Panc1 (cell line): ENCODE measurements around the gene WBP2NL.

Source experiments
- POLR2AphosphoS5 ChIP-seq: IDR thresholded peaks from 2 replicates; pipeline ENCODE4 v1.6.1; 2012; ENCODE audit warnings: mild to moderate bottlenecking, low read depth, low read length, moderate library complexity
- TF ChIP-seq, protein P1 (sequence below): fragments of 450-650 bp; IDR thresholded peaks from 2 replicates; pipeline ENCODE4 v1.5.1; 2017; ENCODE audit warnings: mild to moderate bottlenecking
- TF ChIP-seq, protein P2 (sequence below), 2 experiments: IDR thresholded peaks; 2 replicates each; pipeline ENCODE4 v1.6.1; 2011 to 2012; ENCODE audit warnings: low read depth in 2 of 2, control low read depth in 1 of 2, low read length in 1 of 2, mild to moderate bottlenecking in 1 of 2, moderate library complexity in 1 of 2; ENCODE audit not compliant: insufficient read depth in 1 of 2

DNA sequence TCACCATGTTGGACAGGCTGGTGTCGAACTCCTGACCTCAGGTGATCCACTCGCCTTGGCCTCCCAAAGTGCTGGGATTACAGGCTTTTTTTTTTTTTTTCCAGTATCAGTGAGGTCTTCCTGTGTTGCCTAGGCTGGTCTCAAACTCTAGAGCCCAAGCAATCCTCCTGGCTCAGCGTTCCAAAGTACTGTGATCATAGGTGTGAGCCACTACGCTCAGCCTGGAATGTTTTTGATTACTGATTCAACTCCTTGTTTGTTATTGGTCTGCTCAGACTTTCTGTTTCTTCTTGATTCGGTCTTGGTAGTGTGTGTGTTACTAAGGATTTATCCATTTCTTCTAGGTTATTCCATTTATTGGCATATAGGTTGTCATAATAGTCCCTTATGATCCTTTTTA, 40.7 kb downstream of the WBP2NL start:
- TF ChIP-seq, protein P1, sequence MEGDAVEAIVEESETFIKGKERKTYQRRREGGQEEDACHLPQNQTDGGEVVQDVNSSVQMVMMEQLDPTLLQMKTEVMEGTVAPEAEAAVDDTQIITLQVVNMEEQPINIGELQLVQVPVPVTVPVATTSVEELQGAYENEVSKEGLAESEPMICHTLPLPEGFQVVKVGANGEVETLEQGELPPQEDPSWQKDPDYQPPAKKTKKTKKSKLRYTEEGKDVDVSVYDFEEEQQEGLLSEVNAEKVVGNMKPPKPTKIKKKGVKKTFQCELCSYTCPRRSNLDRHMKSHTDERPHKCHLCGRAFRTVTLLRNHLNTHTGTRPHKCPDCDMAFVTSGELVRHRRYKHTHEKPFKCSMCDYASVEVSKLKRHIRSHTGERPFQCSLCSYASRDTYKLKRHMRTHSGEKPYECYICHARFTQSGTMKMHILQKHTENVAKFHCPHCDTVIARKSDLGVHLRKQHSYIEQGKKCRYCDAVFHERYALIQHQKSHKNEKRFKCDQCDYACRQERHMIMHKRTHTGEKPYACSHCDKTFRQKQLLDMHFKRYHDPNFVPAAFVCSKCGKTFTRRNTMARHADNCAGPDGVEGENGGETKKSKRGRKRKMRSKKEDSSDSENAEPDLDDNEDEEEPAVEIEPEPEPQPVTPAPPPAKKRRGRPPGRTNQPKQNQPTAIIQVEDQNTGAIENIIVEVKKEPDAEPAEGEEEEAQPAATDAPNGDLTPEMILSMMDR: no peak
- no peak for TF ChIP-seq POLR2AphosphoS5
- TF ChIP-seq, protein P2, sequence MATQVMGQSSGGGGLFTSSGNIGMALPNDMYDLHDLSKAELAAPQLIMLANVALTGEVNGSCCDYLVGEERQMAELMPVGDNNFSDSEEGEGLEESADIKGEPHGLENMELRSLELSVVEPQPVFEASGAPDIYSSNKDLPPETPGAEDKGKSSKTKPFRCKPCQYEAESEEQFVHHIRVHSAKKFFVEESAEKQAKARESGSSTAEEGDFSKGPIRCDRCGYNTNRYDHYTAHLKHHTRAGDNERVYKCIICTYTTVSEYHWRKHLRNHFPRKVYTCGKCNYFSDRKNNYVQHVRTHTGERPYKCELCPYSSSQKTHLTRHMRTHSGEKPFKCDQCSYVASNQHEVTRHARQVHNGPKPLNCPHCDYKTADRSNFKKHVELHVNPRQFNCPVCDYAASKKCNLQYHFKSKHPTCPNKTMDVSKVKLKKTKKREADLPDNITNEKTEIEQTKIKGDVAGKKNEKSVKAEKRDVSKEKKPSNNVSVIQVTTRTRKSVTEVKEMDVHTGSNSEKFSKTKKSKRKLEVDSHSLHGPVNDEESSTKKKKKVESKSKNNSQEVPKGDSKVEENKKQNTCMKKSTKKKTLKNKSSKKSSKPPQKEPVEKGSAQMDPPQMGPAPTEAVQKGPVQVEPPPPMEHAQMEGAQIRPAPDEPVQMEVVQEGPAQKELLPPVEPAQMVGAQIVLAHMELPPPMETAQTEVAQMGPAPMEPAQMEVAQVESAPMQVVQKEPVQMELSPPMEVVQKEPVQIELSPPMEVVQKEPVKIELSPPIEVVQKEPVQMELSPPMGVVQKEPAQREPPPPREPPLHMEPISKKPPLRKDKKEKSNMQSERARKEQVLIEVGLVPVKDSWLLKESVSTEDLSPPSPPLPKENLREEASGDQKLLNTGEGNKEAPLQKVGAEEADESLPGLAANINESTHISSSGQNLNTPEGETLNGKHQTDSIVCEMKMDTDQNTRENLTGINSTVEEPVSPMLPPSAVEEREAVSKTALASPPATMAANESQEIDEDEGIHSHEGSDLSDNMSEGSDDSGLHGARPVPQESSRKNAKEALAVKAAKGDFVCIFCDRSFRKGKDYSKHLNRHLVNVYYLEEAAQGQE (IDR thresholded peaks at IDR 0.05; ENCODE audit: insufficient read depth in 1 of 2, low read depth in 2 of 2, low read length in 1 of 2): no peak
